Tracheal epithelial cell (primary cell): ENCODE results near the gene TRIM15. TPM values are rescaled to one million over a fixed set of nuclear protein-coding genes. Genes with fewer than 3 reads are reported as not detected.

Experiments used
- total RNA-seq: library from RNA; depleted of rRNA; stranded (reverse); fragments of >200 nt; gene quantifications from 2 replicates; pipeline ENCODE4 v1.2.1, GENCODE V29; 2014

The TRIM15 gene
- under 0.01 TPM in 1 of 2 replicates, not detected in the other for total RNA-seq

DNA sequence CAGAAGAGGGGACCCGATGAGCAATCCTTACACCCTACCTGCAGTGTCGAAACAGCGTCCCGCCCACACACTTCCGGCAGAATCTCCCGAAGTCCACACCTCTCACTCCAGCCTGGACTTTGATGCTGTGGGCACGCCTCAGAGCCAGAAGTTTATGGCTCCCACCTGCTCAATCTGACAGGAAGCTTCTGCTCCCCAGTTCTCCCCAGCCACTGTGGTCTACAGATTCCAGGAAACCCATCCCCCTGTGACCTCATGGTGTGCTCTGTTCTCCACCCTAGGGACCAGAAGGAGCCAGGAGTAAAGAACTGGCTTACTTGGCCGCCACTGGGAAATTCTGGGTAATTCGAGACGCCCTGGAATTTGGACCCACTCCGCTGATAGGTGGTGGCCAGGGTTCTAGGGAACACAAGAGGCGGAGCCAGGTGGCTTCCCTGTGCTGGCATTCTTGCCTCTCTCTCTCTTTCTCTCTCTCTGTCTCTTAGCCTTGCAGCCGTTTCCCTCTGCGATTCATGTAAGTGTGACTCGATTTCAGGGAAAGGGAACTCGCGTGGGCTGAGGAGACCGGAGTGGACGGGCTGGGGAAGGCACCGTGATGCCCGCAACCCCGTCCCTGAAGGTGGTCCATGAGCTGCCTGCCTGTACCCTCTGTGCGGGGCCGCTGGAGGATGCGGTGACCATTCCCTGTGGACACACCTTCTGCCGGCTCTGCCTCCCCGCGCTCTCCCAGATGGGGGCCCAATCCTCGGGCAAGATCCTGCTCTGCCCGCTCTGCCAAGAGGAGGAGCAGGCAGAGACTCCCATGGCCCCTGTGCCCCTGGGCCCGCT is at the start of gene TRIM15:
TSS of gene TRIM15 (plus strand) at position 457 of the 828 bp plus-strand sequence. CDS start at position 596, 139 bp downstream.

GRCh38 chr6:30135757-30136156 is 27.6 kb upstream of the TRIM15 start, which contains the start of gene TRIM40:
TRIM40 (plus strand) TSS chr6:30136140; CDS start chr6:30137037, 897 bp downstream.

DNA sequence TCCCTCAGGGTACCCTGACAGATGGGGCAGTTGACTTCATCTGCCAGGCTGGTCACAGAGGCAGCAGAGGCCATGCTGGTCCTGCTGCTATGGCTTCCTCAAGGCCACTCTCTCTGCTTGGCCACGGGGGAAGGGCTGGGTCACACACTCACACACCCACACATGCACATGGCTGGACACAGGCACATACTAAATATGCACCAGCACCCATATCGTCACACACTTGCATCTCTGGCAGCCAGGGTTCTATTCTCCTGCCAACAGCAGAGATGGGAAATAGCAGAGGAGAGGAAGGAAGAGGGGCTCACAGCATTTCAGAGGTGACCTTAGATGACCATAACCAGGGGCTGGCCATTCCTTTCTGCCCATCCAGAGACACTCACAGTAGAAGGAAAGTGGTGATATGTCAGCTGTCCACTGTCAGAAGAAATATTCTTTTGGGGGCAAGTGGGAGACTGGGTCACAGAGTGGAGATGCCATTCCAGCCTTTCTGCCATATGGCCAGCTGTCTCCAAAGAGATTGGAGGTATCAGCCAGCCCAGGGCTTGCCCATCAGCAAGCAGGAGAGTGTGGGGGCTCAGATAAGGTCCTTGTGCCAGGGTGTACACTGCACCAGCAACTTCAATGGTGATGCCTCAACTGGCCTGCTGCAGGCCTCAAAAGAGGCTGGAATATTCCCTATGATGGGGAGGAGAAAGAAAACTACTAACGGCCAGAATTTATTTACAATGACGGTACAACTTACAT is 2.4 kb upstream of the TRIM15 start, which contains the start of gene TRIM10:
TSS of gene TRIM10 (minus strand) at position 427 of the 747 bp plus-strand sequence. CDS start at position 74, 353 bp downstream.

DNA sequence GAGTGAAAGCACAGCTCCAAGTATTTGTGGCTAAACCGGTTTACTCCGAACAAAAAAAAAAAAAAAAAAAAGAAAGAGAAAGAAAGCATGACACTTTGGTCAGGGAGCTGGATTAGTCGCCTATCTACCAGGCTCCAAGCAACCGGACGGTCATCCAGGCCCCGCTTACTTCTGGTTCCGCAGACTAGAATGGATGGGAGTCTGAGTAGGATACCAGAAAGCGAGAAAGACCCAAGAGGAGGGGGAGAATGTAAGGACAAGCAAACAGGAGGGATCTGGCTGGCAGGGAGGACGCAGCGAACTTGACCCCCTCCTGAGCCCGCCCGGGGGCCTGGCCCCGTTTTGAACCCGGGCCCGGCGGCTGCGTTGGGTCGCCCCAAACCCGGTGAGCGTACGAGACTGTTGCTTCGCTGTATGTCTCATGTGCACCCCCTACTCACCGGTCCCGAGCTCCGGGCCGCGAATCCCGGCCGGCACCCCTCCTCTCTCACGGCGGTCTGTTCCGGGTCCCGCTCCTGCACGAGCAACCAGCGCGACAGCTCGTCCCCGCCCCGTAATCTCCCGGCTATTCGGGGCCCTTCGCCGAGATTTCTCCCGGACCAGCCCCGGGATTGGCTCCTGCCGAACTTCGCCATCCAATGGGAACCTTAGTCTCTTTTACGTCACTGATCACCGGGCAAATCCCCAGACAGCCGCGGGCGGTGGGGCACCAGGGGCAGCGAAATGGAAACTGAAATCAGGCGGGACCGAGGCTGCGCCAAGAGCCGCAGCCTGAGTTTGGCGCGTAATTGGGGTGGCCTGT is 49.7 kb downstream of the TRIM15 start, which contains the start of gene TRIM26:
TSS of gene TRIM26 (minus strand) at position 542 of the 802 bp plus-strand sequence. CDS start 14,303 bp downstream, outside the sequence.

Other genes with a start within 250 kb of the TRIM15 start
- gene HLA-A, start 221.0 kb upstream of the TRIM15 start, total RNA-seq: 447 and 697 TPM in 2 replicates
- 27.2 and 36.7 TPM in 2 replicates for gene POLR1H, start 102.3 kb upstream of the TRIM15 start, total RNA-seq
- 16.6 and 17.1 TPM in 2 replicates for gene PPP1R11, start 96.3 kb upstream of the TRIM15 start, total RNA-seq
- 3.0 and 4.3 TPM in 2 replicates for gene RNF39, start 87.8 kb upstream of the TRIM15 start, total RNA-seq
- gene TRIM31, start 50.5 kb upstream of the TRIM15 start, total RNA-seq: 0.21 TPM in 1 of 2 replicates, not detected in the other
- gene TRIM40, start 27.4 kb upstream of the TRIM15 start, total RNA-seq: not detected in 2 replicates
- gene TRIM10, start 2.3 kb upstream of the TRIM15 start, total RNA-seq: not detected in 2 replicates
- 16.4 and 24.3 TPM in 2 replicates for gene TRIM26, start 49.9 kb downstream of the TRIM15 start, total RNA-seq
- gene TRIM39, start 163.4 kb downstream of the TRIM15 start, total RNA-seq: 10.9 and 12.5 TPM in 2 replicates
- 39.5 and 44.8 TPM in 2 replicates for gene RPP21, start 181.6 kb downstream of the TRIM15 start, total RNA-seq